HEK293 (cell line): ENCODE results near the gene DDX10.

Experiments used
- CTCF ChIA-PET: fragments of 350-600 bp; formaldehyde crosslinking; extraction: SDS; loops from one replicate; lab custom pipeline; 2021; ENCODE audit warnings: antibody characterized with exemption; lab: Yijun Ruan, JAX
- POLR2A ChIA-PET: fragments of 300-600 bp; formaldehyde crosslinking; extraction: SDS; loops from one replicate; lab custom pipeline; 2020; ENCODE audit warnings: antibody characterized with exemption, inconsistent platforms; lab: Yijun Ruan, JAX
- H3K27ac ChIP-seq: fragments of 200-500 bp; sonication (Bioruptor generic); 2 replicates; pipeline ENCODE4 v1.5.1; 2014; ENCODE audit warnings: low read depth, low read length, control low read depth, inconsistent platforms; ENCODE audit errors: extremely low read depth
- H3K36me3 ChIP-seq, 2 experiments: fragments of 200-500 bp in 1 of 2; sonication (Bioruptor generic) in 1 of 2; 1 replicate in 1 of 2; 2 replicates in 1 of 2; pipeline ENCODE4 v1.5.1; 2014 to 2017; ENCODE audit warnings: inconsistent platforms in 2 of 2, low read length in 2 of 2; ENCODE audit not compliant: control insufficient read depth in 2 of 2, insufficient read depth in 1 of 2
- H3K4me1 ChIP-seq: fragments of 200-500 bp; sonication (Bioruptor generic); 2 replicates; pipeline ENCODE4 v1.5.1; 2014; ENCODE audit warnings: mild to moderate bottlenecking, low read length, inconsistent platforms; ENCODE audit not compliant: control insufficient read depth, insufficient read depth
- H3K4me3 ChIP-seq: 2 replicates; pipeline ENCODE4 v1.5.1; 2011; ENCODE audit warnings: low read depth, mild to moderate bottlenecking, control low read depth, low read length, moderate library complexity
- H3K9me3 ChIP-seq: fragments of 200-500 bp; sonication (Bioruptor generic); 2 replicates; pipeline ENCODE4 v1.5.1; 2014; ENCODE audit warnings: low read depth, low read length, inconsistent platforms; ENCODE audit not compliant: control insufficient read depth, insufficient read depth
- FEZF1 ChIP-seq: fragments of 450-650 bp; formaldehyde crosslinking; IDR thresholded peaks from 2 replicates; pipeline ENCODE4 v1.5.1; 2016; ENCODE audit warnings: missing biosample characterization, missing genetic modification characterization
- GLIS1 ChIP-seq: fragments of 450-650 bp; formaldehyde crosslinking; IDR thresholded peaks from 2 replicates; pipeline ENCODE4 v1.5.1; 2016; ENCODE audit warnings: missing biosample characterization, missing genetic modification characterization
- HOXC10 ChIP-seq: sonication (generic); formaldehyde crosslinking; IDR thresholded peaks from 2 replicates; pipeline ENCODE4 v1.8.1; 2023; ENCODE audit warnings: mild to moderate bottlenecking, missing genetic modification reagents
- IKZF3 ChIP-seq: fragments of 450-650 bp; IDR thresholded peaks from 2 replicates; pipeline ENCODE4 v1.5.0; 2018; ENCODE audit warnings: missing biosample characterization, mild to moderate bottlenecking, missing genetic modification characterization, moderate library complexity
- KLF10 ChIP-seq: fragments of 450-650 bp; IDR thresholded peaks from 2 replicates; pipeline ENCODE4 v1.5.1; 2018; ENCODE audit warnings: missing biosample characterization, mild to moderate bottlenecking, missing genetic modification characterization
- SCRT1 ChIP-seq: fragments of 450-650 bp; formaldehyde crosslinking; IDR thresholded peaks from 2 replicates; pipeline ENCODE4 v1.5.1; 2016; ENCODE audit warnings: missing biosample characterization, missing genetic modification characterization, borderline replicate concordance
- ZNF138 ChIP-seq: fragments of 450-650 bp; formaldehyde crosslinking; IDR thresholded peaks from 2 replicates; pipeline ENCODE4 v1.5.1; 2016; ENCODE audit warnings: missing biosample characterization, missing genetic modification characterization, borderline replicate concordance
- ZNF146 ChIP-seq: fragments of 450-650 bp; formaldehyde crosslinking; IDR thresholded peaks from 2 replicates; pipeline ENCODE4 v1.5.1; 2016; ENCODE audit warnings: missing biosample characterization, missing genetic modification characterization
- ZNF155 ChIP-seq: fragments of 450-650 bp; formaldehyde crosslinking; IDR thresholded peaks from 2 replicates; pipeline ENCODE4 v1.5.1; 2016; ENCODE audit warnings: missing biosample characterization, missing genetic modification characterization
- ZNF214 ChIP-seq: fragments of 450-650 bp; formaldehyde crosslinking; IDR thresholded peaks from 2 replicates; pipeline ENCODE4 v1.5.1; 2017; ENCODE audit warnings: missing biosample characterization, mild to moderate bottlenecking, missing genetic modification characterization, borderline replicate concordance
- ZNF37A ChIP-seq: fragments of 450-650 bp; IDR thresholded peaks from 2 replicates; pipeline ENCODE4 v1.5.1; 2018; ENCODE audit warnings: missing biosample characterization, missing genetic modification characterization
- ZNF629 ChIP-seq: fragments of 450-650 bp; formaldehyde crosslinking; IDR thresholded peaks from 2 replicates; pipeline ENCODE4 v1.5.1; 2017; ENCODE audit warnings: missing biosample characterization, missing genetic modification characterization
- ZNF837 ChIP-seq: fragments of 450-650 bp; formaldehyde crosslinking; IDR thresholded peaks from 2 replicates; pipeline ENCODE4 v1.5.1; 2016; ENCODE audit warnings: missing biosample characterization, missing genetic modification characterization
- TF ChIP-seq, protein P1 (sequence below): fragments of 450-650 bp; formaldehyde crosslinking; conservative IDR thresholded peaks from 2 replicates; pipeline ENCODE4 v1.5.1; 2016; ENCODE audit warnings: low read depth, missing biosample characterization, missing genetic modification characterization
- TF ChIP-seq, protein P2 (sequence below): fragments of 450-650 bp; formaldehyde crosslinking; IDR thresholded peaks from 2 replicates; pipeline ENCODE4 v1.5.1; 2017; ENCODE audit warnings: missing biosample characterization, missing genetic modification characterization
- TF ChIP-seq, protein P3 (sequence below): fragments of 450-650 bp; formaldehyde crosslinking; IDR thresholded peaks from 2 replicates; pipeline ENCODE4 v1.5.1; 2016; ENCODE audit warnings: missing biosample characterization, missing genetic modification characterization
- TF ChIP-seq, protein P4 (sequence below): IDR thresholded peaks from 2 replicates; pipeline ENCODE4 v1.6.1; 2011; ENCODE audit warnings: mild to moderate bottlenecking, low read depth, low read length, borderline replicate concordance
- TF ChIP-seq, protein P5 (sequence below): sonication (generic); formaldehyde crosslinking; IDR thresholded peaks from 2 replicates; pipeline ENCODE4 v1.8.1; 2022; ENCODE audit warnings: mild to moderate bottlenecking, moderate library complexity, missing genetic modification reagents
- TF ChIP-seq, protein P6 (sequence below): fragments of 450-650 bp; formaldehyde crosslinking; IDR thresholded peaks from 2 replicates; pipeline ENCODE4 v1.5.1; 2016; ENCODE audit warnings: missing biosample characterization, missing genetic modification characterization

Gene DDX10

DNA sequence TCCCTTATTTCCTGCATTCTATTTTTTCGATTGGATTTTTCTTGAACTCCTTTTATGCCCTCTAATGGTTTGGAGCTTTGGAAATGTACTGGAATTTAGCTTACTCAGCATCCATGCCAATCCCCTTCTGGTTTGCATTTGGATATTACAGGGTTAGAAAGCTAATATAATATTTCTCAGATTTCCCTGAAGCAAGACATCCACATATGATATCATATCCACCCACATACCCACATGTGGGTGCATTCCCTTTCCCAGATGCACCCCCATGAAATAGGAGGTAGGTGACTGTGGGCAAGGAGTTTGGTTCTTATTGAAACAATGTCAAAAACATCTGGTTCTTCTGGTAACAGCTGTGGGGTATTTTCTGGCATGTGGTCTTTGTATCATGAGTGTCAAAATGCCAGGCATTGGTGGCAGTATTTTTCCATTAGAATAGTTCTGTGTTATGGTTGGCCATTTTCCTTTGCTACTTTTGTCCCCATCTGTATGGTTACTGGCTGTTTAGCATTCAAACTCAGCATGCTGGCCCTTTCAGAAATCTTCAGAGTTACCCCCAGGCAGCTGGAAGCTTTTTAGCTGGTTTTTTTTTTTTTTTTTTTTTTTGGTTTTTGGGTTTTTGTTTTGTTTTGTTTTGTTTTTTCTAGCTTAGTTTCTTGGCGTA lies 32.7 kb upstream of the DDX10 start:
- H3K4me1 ChIP-seq: no peaks in the 10 kb centered on the region
- H3K4me3 ChIP-seq: no peak overlapping the region
- POLR2A ChIA-PET: interaction anchor here (0.6 kb wide), 2 partner anchors 137 to 159 kb away, joined by 3 read pairs; no protein-coding TSS in a partner anchor
- CTCF ChIA-PET: interaction anchor here (0.7 to 1.1 kb wide), 2 partner anchors 10 to 15 kb away, joined by 3 read pairs; no protein-coding TSS in a partner anchor
- H3K27ac ChIP-seq: no peak overlapping the region
- TF ChIP-seq SCRT1 (tag by site-specific recombination) (no peak), KLF10 (tag by site-specific recombination) (no peak), ZNF37A (no peak), ZNF629 (tag by site-specific recombination) (no peak), IKZF3 (tag by site-specific recombination) (no peak), FEZF1 (no peak)
- no peaks in the 10 kb centered on the region for H3K9me3 ChIP-seq
- H3K36me3 ChIP-seq: no peaks in the 10 kb centered on the region

DNA sequence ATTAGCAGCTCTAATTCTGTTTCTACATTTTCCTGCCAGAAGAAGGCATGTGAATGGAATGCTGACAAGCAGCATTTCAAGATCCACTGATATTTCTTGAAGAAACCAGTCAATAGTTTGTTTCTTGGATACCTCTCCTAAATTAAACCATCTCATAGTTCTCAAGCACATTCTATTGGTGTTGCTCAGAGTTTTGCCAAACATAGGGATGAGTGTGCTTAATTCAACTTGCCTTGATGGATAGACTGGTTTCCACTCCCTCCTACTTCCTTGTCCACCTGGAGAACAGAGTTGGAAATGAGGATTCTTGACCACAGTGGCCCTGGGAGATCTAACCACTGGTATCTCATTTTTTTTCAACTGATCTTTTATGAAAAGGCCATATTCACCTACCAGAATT lies 29.8 kb upstream of the DDX10 start:
- no peaks in the 10 kb centered on the region for H3K4me1 ChIP-seq
- ChIA-PET POLR2A (no interaction called here), CTCF (interaction anchor here (0.9 kb wide), 1 partner anchor 15 kb away, joined by 5 read pairs; no protein-coding TSS in a partner anchor)
- no peaks in the 10 kb centered on the region for H3K36me3 ChIP-seq
- H3K9me3 ChIP-seq: no peaks in the 10 kb centered on the region
- TF ChIP-seq, protein P1, sequence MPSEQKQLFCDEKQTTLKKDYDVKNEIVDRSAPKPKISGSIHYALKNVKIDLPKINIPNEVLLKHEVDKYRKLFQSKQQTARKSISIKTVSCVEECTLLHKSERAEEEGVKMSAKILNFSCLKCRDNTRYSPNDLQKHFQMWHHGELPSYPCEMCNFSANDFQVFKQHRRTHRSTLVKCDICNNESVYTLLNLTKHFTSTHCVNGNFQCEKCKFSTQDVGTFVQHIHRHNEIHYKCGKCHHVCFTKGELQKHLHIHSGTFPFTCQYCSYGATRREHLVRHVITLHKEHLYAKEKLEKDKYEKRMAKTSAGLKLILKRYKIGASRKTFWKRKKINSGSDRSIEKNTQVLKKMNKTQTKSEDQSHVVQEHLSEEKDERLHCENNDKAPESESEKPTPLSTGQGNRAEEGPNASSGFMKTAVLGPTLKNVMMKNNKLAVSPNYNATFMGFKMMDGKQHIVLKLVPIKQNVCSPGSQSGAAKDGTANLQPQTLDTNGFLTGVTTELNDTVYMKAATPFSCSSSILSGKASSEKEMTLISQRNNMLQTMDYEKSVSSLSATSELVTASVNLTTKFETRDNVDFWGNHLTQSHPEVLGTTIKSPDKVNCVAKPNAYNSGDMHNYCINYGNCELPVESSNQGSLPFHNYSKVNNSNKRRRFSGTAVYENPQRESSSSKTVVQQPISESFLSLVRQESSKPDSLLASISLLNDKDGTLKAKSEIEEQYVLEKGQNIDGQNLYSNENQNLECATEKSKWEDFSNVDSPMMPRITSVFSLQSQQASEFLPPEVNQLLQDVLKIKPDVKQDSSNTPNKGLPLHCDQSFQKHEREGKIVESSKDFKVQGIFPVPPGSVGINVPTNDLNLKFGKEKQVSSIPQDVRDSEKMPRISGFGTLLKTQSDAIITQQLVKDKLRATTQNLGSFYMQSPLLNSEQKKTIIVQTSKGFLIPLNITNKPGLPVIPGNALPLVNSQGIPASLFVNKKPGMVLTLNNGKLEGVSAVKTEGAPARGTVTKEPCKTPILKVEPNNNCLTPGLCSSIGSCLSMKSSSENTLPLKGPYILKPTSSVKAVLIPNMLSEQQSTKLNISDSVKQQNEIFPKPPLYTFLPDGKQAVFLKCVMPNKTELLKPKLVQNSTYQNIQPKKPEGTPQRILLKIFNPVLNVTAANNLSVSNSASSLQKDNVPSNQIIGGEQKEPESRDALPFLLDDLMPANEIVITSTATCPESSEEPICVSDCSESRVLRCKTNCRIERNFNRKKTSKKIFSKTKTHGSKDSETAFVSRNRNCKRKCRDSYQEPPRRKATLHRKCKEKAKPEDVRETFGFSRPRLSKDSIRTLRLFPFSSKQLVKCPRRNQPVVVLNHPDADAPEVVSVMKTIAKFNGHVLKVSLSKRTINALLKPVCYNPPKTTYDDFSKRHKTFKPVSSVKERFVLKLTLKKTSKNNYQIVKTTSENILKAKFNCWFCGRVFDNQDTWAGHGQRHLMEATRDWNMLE (tag by site-specific recombination): no peak
- TF ChIP-seq, protein P2, sequence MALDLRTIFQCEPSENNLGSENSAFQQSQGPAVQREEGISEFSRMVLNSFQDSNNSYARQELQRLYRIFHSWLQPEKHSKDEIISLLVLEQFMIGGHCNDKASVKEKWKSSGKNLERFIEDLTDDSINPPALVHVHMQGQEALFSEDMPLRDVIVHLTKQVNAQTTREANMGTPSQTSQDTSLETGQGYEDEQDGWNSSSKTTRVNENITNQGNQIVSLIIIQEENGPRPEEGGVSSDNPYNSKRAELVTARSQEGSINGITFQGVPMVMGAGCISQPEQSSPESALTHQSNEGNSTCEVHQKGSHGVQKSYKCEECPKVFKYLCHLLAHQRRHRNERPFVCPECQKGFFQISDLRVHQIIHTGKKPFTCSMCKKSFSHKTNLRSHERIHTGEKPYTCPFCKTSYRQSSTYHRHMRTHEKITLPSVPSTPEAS: no peak
- TF ChIP-seq, protein P3, sequence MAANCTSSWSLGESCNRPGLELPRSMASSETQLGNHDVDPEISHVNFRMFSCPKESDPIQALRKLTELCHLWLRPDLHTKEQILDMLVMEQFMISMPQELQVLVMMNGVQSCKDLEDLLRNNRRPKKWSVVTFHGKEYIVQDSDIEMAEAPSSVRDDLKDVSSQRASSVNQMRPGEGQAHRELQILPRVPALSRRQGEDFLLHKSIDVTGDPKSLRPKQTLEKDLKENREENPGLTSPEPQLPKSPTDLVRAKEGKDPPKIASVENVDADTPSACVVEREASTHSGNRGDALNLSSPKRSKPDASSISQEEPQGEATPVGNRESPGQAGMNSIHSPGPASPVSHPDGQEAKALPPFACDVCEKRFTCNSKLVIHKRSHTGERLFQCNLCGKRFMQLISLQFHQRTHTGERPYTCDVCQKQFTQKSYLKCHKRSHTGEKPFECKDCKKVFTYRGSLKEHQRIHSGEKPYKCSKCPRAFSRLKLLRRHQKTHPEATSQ: no peak
- TF ChIP-seq ZNF146 (tag by site-specific recombination): no peak
- no peak for TF ChIP-seq IKZF3 (tag by site-specific recombination)
- no peak for TF ChIP-seq ZNF138 (tag by site-specific recombination)
- no peak for TF ChIP-seq GLIS1 (tag by site-specific recombination)
- no peak for TF ChIP-seq HOXC10
- no peak for TF ChIP-seq ZNF155 (tag by site-specific recombination)
- TF ChIP-seq ZNF214: no peak
- no peak for TF ChIP-seq ZNF837 (tag by site-specific recombination)
- TF ChIP-seq, protein P4, sequence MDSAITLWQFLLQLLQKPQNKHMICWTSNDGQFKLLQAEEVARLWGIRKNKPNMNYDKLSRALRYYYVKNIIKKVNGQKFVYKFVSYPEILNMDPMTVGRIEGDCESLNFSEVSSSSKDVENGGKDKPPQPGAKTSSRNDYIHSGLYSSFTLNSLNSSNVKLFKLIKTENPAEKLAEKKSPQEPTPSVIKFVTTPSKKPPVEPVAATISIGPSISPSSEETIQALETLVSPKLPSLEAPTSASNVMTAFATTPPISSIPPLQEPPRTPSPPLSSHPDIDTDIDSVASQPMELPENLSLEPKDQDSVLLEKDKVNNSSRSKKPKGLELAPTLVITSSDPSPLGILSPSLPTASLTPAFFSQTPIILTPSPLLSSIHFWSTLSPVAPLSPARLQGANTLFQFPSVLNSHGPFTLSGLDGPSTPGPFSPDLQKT: no peak
- TF ChIP-seq, protein P5, sequence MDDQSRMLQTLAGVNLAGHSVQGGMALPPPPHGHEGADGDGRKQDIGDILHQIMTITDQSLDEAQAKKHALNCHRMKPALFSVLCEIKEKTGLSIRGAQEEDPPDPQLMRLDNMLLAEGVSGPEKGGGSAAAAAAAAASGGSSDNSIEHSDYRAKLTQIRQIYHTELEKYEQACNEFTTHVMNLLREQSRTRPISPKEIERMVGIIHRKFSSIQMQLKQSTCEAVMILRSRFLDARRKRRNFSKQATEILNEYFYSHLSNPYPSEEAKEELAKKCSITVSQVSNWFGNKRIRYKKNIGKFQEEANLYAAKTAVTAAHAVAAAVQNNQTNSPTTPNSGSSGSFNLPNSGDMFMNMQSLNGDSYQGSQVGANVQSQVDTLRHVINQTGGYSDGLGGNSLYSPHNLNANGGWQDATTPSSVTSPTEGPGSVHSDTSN: no peak
- TF ChIP-seq, protein P6, sequence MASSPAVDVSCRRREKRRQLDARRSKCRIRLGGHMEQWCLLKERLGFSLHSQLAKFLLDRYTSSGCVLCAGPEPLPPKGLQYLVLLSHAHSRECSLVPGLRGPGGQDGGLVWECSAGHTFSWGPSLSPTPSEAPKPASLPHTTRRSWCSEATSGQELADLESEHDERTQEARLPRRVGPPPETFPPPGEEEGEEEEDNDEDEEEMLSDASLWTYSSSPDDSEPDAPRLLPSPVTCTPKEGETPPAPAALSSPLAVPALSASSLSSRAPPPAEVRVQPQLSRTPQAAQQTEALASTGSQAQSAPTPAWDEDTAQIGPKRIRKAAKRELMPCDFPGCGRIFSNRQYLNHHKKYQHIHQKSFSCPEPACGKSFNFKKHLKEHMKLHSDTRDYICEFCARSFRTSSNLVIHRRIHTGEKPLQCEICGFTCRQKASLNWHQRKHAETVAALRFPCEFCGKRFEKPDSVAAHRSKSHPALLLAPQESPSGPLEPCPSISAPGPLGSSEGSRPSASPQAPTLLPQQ (tag by site-specific recombination): no peak
- no peak overlapping the region for H3K4me3 ChIP-seq
- H3K27ac ChIP-seq: no peak overlapping the region
